Omental fat pad (tissue), 4 donors: ENCODE results near the gene PTP4A2. TPM values are rescaled to one million over a fixed set of nuclear protein-coding genes. Genes with fewer than 3 reads are reported as not detected.

Source experiments
- ATAC-seq: fragments of 150-250 bp; one replicate; pipeline ENCODE4 v1.9.1; 2016; ENCODE audit warnings: mild to moderate bottlenecking, moderate library complexity; ENCODE audit not compliant: low FRiP score
- DNase-seq: peaks from one replicate; pipeline ENCODE4 v3.0.0-alpha.2; 2019; ENCODE audit warnings: low spot score
- CTCF ChIP-seq, 3 donors: fragments of 450-650 bp; IDR thresholded peaks; one replicate each; pipeline ENCODE4 v1.5.1; 2016 to 2017; ENCODE audit warnings: antibody characterized with exemption in 3 of 3, mild to moderate bottlenecking in 3 of 3, moderate library complexity in 2 of 3
- total RNA-seq, 4 donors: library from RNA; depleted of rRNA; stranded (reverse); fragments of >200 nt; gene quantifications; one replicate each; pipeline ENCODE4 v1.1.0, GENCODE V29; 2016

PTP4A2 gene
- total RNA-seq, 4 donors from 2014 or later = 216 to 385 (median 283) TPM

GRCh38 chr1:31868862-31869261 is 69.3 kb downstream of the PTP4A2 start:
- ATAC-seq (no peak), DNase-seq (no peak)
- no peak for TF ChIP-seq CTCF (IDR thresholded peaks at IDR 0.05)

- TF ChIP-seq CTCF (IDR thresholded peaks at IDR 0.05) = no peak
- DNase-seq (no peak), ATAC-seq (no peak)
Measured at GRCh38 chr1:31867546-31867945, 70.6 kb downstream of the PTP4A2 start.

GRCh38 chr1:31866450-31867032 is 71.6 kb downstream of the PTP4A2 start:
- no peak for DNase-seq
- ATAC-seq = no peak
- no peak for TF ChIP-seq CTCF (IDR thresholded peaks at IDR 0.05)

- TF ChIP-seq CTCF (IDR thresholded peaks at IDR 0.05) = no peak
- no peak for DNase-seq
- ATAC-seq = no peak
Measured at GRCh38 chr1:31865728-31866449, 72.3 kb downstream of the PTP4A2 start.

GRCh38 chr1:31862071-31862470 is 76.1 kb downstream of the PTP4A2 start:
- ATAC-seq (no peak), DNase-seq (no peak)
- no peak for TF ChIP-seq CTCF (IDR thresholded peaks at IDR 0.05)

GRCh38 chr1:31861346-31861745 is 76.8 kb downstream of the PTP4A2 start:
- TF ChIP-seq CTCF (IDR thresholded peaks at IDR 0.05) = no peak
- ATAC-seq (no peak), DNase-seq (no peak)

GRCh38 chr1:31860581-31860980 is 77.6 kb downstream of the PTP4A2 start:
- no peak for TF ChIP-seq CTCF (IDR thresholded peaks at IDR 0.05)
- ATAC-seq (no peak), DNase-seq (no peak)
